Smooth muscle cell (in vitro differentiated cells): ENCODE results near the gene RAB31. TPM values are rescaled to one million over a fixed set of nuclear protein-coding genes. Genes with fewer than 3 reads are reported as not detected.

Source experiments
- DNase-seq: peaks from one replicate; lab custom pipeline; 2025; ENCODE audit not compliant: unreplicated experiment; lab: John Stamatoyannopoulos, UW
- H2AFZ ChIP-seq: fragments of 200-600 bp; sonication (generic); 2 replicates; pipeline ENCODE4 v1.6.0; 2016; ENCODE audit warnings: antibody characterized with exemption, low read depth, mild to moderate bottlenecking
- H3F3A ChIP-seq: fragments of 200-600 bp; sonication (generic); 2 replicates; pipeline ENCODE4 v1.6.0; 2017; ENCODE audit warnings: antibody characterized with exemption, low read depth
- H3K27ac ChIP-seq: fragments of 200-600 bp; sonication (generic); 2 replicates; pipeline ENCODE4 v1.5.1; 2016; ENCODE audit warnings: low read depth, mild to moderate bottlenecking
- H3K27me3 ChIP-seq: fragments of 200-600 bp; sonication (generic); 2 replicates; pipeline ENCODE4 v1.6.1; 2016; ENCODE audit warnings: low read depth, mild to moderate bottlenecking
- H3K36me3 ChIP-seq: fragments of 200-600 bp; sonication (generic); 2 replicates; pipeline ENCODE4 v1.5.1; 2016; ENCODE audit warnings: low read depth
- H3K4me1 ChIP-seq: fragments of 200-600 bp; sonication (generic); 2 replicates; pipeline ENCODE4 v1.5.1; 2016; ENCODE audit warnings: low read depth
- H3K4me2 ChIP-seq: fragments of 200-600 bp; sonication (generic); 2 replicates; pipeline ENCODE4 v1.6.0; 2016; ENCODE audit warnings: mild to moderate bottlenecking
- H3K4me3 ChIP-seq: fragments of 200-600 bp; sonication (generic); 2 replicates; pipeline ENCODE4 v1.5.1; 2016; ENCODE audit warnings: mild to moderate bottlenecking
- H3K79me2 ChIP-seq: fragments of 200-600 bp; sonication (generic); 2 replicates; pipeline ENCODE4 v1.6.0; 2016; ENCODE audit warnings: low read depth, mild to moderate bottlenecking
- H3K9ac ChIP-seq: fragments of 200-600 bp; sonication (generic); 2 replicates; pipeline ENCODE4 v1.6.0; 2016; ENCODE audit warnings: low read depth
- H3K9me3 ChIP-seq: fragments of 200-600 bp; sonication (generic); replicated peaks from 2 replicates; pipeline ENCODE4 v1.5.1; 2016; ENCODE audit warnings: low read depth
- H4K20me1 ChIP-seq: fragments of 200-600 bp; sonication (generic); 2 replicates; pipeline ENCODE4 v1.6.0; 2016; ENCODE audit warnings: low read depth
- WGBS: methylation state at CpG from one replicate; pipeline ENCODE4 v1.1.7; 2016; ENCODE audit warnings: low lambda C conversion rate; 5-methylcytosine and 5-hydroxymethylcytosine counted together
- polyA plus RNA-seq: library from polyadenylated mRNA; unstranded; fragments of >200 nt; fragmentation: Nextera tagmentation; extraction: Ambion mirVana; gene quantifications from 2 replicates; pipeline ENCODE4 v1.2.1, GENCODE V29; 2016
- total RNA-seq: library from RNA; depleted of rRNA; stranded (reverse); fragments of >200 nt; gene quantifications from 2 replicates; pipeline ENCODE4 v1.2.3, GENCODE V29; 2014
- TF ChIP-seq, protein P1 (sequence below): fragments of 200-600 bp; sonication (generic); IDR thresholded peaks from 2 replicates; pipeline ENCODE4 v1.5.1; 2017; ENCODE audit warnings: borderline replicate concordance, mild to moderate bottlenecking, antibody characterized with exemption; ENCODE audit not compliant: insufficient read depth, poor library complexity, severe bottlenecking

Gene RAB31
- total and polyA plus RNA-seq, 2 experiments from 2014 or later = 116 to 414 TPM

DNA sequence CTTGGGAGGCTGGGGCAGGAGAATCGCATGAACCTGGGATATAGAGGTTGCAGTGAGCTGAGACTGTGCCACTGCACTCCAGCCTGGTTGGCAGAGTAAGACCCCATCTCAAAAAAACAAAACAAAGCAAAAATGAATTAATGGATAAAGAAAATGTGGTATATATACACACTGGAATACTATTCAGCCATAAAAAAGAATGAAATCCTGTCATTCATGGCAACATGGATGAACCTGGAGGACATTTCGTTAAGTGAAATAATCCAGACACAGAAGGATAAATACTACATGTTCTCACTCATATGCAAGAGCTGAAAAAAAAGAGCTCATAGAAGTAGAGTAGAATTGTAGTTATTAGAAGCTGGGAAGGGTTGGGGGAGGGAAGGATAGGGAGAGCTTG lies 80.8 kb downstream of the RAB31 start:
- DNase-seq = no peak
- H2AFZ ChIP-seq = no peak overlapping the region
- TF ChIP-seq, protein P1, sequence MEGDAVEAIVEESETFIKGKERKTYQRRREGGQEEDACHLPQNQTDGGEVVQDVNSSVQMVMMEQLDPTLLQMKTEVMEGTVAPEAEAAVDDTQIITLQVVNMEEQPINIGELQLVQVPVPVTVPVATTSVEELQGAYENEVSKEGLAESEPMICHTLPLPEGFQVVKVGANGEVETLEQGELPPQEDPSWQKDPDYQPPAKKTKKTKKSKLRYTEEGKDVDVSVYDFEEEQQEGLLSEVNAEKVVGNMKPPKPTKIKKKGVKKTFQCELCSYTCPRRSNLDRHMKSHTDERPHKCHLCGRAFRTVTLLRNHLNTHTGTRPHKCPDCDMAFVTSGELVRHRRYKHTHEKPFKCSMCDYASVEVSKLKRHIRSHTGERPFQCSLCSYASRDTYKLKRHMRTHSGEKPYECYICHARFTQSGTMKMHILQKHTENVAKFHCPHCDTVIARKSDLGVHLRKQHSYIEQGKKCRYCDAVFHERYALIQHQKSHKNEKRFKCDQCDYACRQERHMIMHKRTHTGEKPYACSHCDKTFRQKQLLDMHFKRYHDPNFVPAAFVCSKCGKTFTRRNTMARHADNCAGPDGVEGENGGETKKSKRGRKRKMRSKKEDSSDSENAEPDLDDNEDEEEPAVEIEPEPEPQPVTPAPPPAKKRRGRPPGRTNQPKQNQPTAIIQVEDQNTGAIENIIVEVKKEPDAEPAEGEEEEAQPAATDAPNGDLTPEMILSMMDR = no peak
- WGBS = 99% methylated on average over 2 of the region's 2 CpGs
- H3K4me1 ChIP-seq = no peaks in the 10 kb centered on the region
- H3K9ac ChIP-seq = no peak overlapping the region
- peaks cover 21% of the 10 kb centered on the region for H4K20me1 ChIP-seq
- peaks cover 80% of the 10 kb centered on the region for H3K79me2 ChIP-seq
- no peaks in the 10 kb centered on the region for H3K9me3 ChIP-seq
- H3K27me3 ChIP-seq = no peaks in the 10 kb centered on the region
- no peak overlapping the region for H3K4me2 ChIP-seq
- no peak overlapping the region for H3K27ac ChIP-seq
- peaks cover 4% of the 10 kb centered on the region for H3F3A ChIP-seq
- H3K36me3 ChIP-seq = no peaks in the 10 kb centered on the region
- H3K4me3 ChIP-seq = no peak overlapping the region

DNA sequence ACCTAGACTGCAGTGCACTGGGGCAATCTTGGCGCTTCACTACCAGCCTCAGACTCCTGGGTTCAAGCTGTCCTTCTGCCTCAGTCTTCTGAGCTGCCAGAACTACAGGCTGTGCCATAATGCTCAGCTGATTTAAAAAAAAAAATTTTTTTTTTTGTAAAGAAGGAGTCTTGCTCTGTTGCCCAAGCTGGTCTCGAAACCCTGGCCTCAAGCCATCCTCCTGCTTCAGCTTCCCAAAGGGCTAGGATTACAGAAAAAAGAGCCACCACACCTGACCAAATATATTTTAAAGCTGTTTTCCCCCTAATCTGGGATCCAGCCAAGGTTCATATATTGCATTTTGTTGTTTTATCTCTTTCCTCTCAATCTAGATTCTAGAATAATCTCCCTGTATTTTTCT lies 82.2 kb downstream of the RAB31 start:
- H3K4me1 ChIP-seq = no peaks in the 10 kb centered on the region
- TF ChIP-seq, protein P1 = no peak
- DNase-seq = no peak
- no peak overlapping the region for H3K4me2 ChIP-seq
- H3F3A ChIP-seq = peaks cover 8% of the 10 kb centered on the region
- H3K9me3 ChIP-seq = no peaks in the 10 kb centered on the region
- H3K4me3 ChIP-seq = no peak overlapping the region
- WGBS = 97% methylated on average over 2 of the region's 2 CpGs
- peaks cover 5% of the 10 kb centered on the region for H3K36me3 ChIP-seq
- H3K9ac ChIP-seq = no peak overlapping the region
- H4K20me1 ChIP-seq = peaks cover 21% of the 10 kb centered on the region
- H3K79me2 ChIP-seq = peaks cover 68% of the 10 kb centered on the region
- H3K27ac ChIP-seq = no peak overlapping the region
- H3K27me3 ChIP-seq = no peaks in the 10 kb centered on the region
- H2AFZ ChIP-seq = no peak overlapping the region

DNA sequence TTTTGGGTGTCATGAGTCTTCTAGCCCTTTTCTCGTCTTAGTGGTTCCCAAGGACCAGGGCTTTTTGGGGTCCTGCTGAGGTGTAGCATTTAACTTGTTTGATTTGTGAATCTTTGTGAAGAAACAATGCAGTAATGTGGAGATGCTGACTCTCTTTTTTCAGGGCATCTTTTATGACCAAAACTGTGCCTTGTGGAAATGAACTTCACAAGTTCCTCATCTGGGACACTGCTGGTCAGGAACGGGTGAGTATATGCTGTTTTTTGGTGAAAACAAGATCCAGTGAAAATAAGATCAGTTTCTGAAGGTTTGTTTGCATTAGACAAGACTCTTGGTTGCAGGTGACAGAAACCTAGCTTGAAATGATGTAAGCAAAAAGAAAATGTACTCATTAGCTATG lies 83.9 kb downstream of the RAB31 start:
- Histone ChIP-seq H3K9ac (no peak overlapping the region), H3F3A (peaks cover 13% of the 10 kb centered on the region), H3K4me2 (no peak overlapping the region), H3K79me2 (peaks cover 62% of the 10 kb centered on the region), H3K27me3 (no peaks in the 10 kb centered on the region), H4K20me1 (peaks cover 23% of the 10 kb centered on the region), H3K4me3 (no peak overlapping the region), H2AFZ (no peak overlapping the region), H3K4me1 (no peaks in the 10 kb centered on the region), H3K36me3 (peaks cover 8% of the 10 kb centered on the region), H3K9me3 (no peaks in the 10 kb centered on the region), H3K27ac (no peak overlapping the region)
- no peak for DNase-seq
- 96% methylated on average over 2 of the region's 2 CpGs for WGBS
- TF ChIP-seq, protein P1 = no peak

DNA sequence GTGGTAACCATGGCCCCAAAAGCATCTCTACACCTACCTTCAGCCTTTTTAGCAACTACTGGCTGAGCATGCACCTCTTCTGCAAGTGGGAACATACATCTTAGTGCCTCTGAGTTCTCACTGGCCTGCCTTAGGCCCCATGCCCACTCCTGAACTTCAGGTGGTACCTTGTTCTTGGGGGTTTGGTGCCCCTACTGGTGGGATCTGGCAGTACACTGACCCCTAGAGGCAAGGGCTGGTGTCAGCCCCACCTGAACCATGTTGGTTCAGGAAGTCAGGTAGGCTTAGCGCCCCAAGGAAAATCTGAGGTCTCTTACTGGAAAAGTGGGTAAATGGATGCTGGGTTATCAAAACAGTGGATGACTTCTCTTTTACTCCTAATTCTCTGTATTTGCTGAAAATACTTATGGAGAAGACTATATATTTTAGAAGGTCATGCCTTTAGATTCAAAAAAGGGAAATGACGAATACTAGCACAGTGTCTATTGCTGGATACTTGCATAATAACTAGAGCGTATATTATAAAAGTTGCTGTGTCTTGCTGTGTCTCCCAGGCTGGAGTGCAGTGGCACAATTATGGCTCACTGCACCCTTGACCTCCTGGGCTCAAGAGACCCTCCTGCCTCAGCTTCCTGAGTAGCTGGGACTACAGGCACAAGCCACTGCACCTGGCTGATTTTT lies 84.6 kb downstream of the RAB31 start:
- Histone ChIP-seq H3K36me3 (peaks cover 8% of the 10 kb centered on the region), H3K4me2 (no peak overlapping the region), H2AFZ (no peak overlapping the region), H3K9me3 (no peaks in the 10 kb centered on the region), H3F3A (peaks cover 17% of the 10 kb centered on the region), H3K27me3 (no peaks in the 10 kb centered on the region), H3K27ac (no peak overlapping the region), H3K4me3 (no peak overlapping the region), H3K4me1 (no peaks in the 10 kb centered on the region), H3K79me2 (peaks cover 64% of the 10 kb centered on the region), H4K20me1 (peaks cover 27% of the 10 kb centered on the region), H3K9ac (no peak overlapping the region)
- 96% methylated on average over 3 of the region's 3 CpGs for WGBS
- DNase-seq = no peak
- TF ChIP-seq, protein P1 = peak; percentile 41
